SK-N-SH (cell line): ENCODE data around the gene KLHL40.

Experiments used
- CTCF ChIP-seq: fragments of 200-600 bp; sonication (generic); IDR thresholded peaks from 2 replicates; pipeline ENCODE4 v1.6.1; 2017; ENCODE audit warnings: antibody characterized with exemption, mild to moderate bottlenecking, moderate library complexity
- EP300 ChIP-seq, 2 experiments: IDR thresholded peaks; 2 replicates each; pipeline versions ENCODE4 v1.4.0 to v1.6.1; 2012; ENCODE audit warnings: borderline replicate concordance in 1 of 2, low read depth in 1 of 2, low read length in 1 of 2
- GABPA ChIP-seq: IDR thresholded peaks from 2 replicates; pipeline ENCODE4 v1.4.0; 2012; ENCODE audit warnings: low read depth, mild to moderate bottlenecking
- JUND ChIP-seq: IDR thresholded peaks from 2 replicates; pipeline ENCODE4 v1.4.0; 2012
- MAX ChIP-seq: IDR thresholded peaks from 2 replicates; pipeline ENCODE4 v1.4.0; 2012; ENCODE audit warnings: low read depth
- RAD21 ChIP-seq: IDR thresholded peaks from 2 replicates; pipeline ENCODE4 v1.6.1; 2012; ENCODE audit warnings: mild to moderate bottlenecking, low read length
- RCOR1 ChIP-seq: fragments of 150-350 bp; IDR thresholded peaks from 2 replicates; pipeline ENCODE4 v1.6.1; 2017; ENCODE audit warnings: antibody characterized with exemption, low read length
- REST ChIP-seq: IDR thresholded peaks from 2 replicates; pipeline ENCODE4 v1.6.1; 2012; ENCODE audit warnings: mild to moderate bottlenecking, low read depth, low read length, moderate library complexity
- RXRA ChIP-seq: IDR thresholded peaks from 2 replicates; pipeline ENCODE4 v1.4.0; 2012; ENCODE audit warnings: low read depth, mild to moderate bottlenecking, borderline replicate concordance
- TAF1 ChIP-seq: IDR thresholded peaks from 2 replicates; pipeline ENCODE4 v1.6.1; 2012; ENCODE audit warnings: low read depth, mild to moderate bottlenecking, low read length, moderate library complexity, borderline replicate concordance
- TEAD4 ChIP-seq: IDR thresholded peaks from 2 replicates; pipeline ENCODE4 v1.4.0; 2012; ENCODE audit warnings: mild to moderate bottlenecking, borderline replicate concordance; ENCODE audit not compliant: insufficient read depth
- USF2 ChIP-seq: fragments of 150-350 bp; IDR thresholded peaks from 2 replicates; pipeline ENCODE4 v1.6.1; 2017; ENCODE audit warnings: antibody characterized with exemption, low read length, low read depth, borderline replicate concordance
- YY1 ChIP-seq: IDR thresholded peaks from 2 replicates; pipeline ENCODE4 v1.4.0; 2012; ENCODE audit warnings: low read depth, mild to moderate bottlenecking
- ZBTB33 ChIP-seq: IDR thresholded peaks from 2 replicates; pipeline ENCODE4 v1.4.0; 2012; ENCODE audit warnings: low read depth, borderline replicate concordance

GRCh38 chr3:42713747-42714146 lies 28.4 kb downstream of the KLHL40 start:
- TF ChIP-seq CTCF = no peak
- TF ChIP-seq RXRA = no peak
- no peak for TF ChIP-seq JUND
- no peak for TF ChIP-seq GABPA
- no peak for TF ChIP-seq REST
- TF ChIP-seq EP300 (IDR thresholded peaks at IDR 0.05; ENCODE audit: borderline replicate concordance in 1 of 2, low read depth in 1 of 2, low read length in 1 of 2) = no peak
- no peak for TF ChIP-seq ZBTB33
- TF ChIP-seq USF2 = no peak
- no peak for TF ChIP-seq RAD21
- TF ChIP-seq TEAD4 = no peak
- no peak for TF ChIP-seq RCOR1
- TF ChIP-seq YY1 = no peak
- TF ChIP-seq TAF1 = no peak
- no peak for TF ChIP-seq MAX
